Keratinocyte (primary cell): ENCODE measurements around the gene MAX.

Source experiments
- EZH2 ChIP-seq: IDR thresholded peaks from one replicate; pipeline ENCODE4 v1.6.1; 2012; ENCODE audit warnings: inconsistent platforms, mild to moderate bottlenecking, low read length, moderate library complexity
- TF ChIP-seq, protein P1 (sequence below), 3 experiments: IDR thresholded peaks in 1 of 3; conservative IDR thresholded peaks in 1 of 3; optimal IDR thresholded peaks in 1 of 3; 2 replicates in 2 of 3; 3 replicates in 1 of 3; pipeline versions ENCODE3 to v1.5.1; 2011; ENCODE audit warnings: low read length in 3 of 3, mild to moderate bottlenecking in 3 of 3, moderate library complexity in 2 of 3, control low read depth in 1 of 3, inconsistent platforms in 1 of 3; ENCODE audit not compliant: insufficient read depth in 2 of 3; ENCODE audit errors: extremely low read depth in 1 of 3

DNA sequence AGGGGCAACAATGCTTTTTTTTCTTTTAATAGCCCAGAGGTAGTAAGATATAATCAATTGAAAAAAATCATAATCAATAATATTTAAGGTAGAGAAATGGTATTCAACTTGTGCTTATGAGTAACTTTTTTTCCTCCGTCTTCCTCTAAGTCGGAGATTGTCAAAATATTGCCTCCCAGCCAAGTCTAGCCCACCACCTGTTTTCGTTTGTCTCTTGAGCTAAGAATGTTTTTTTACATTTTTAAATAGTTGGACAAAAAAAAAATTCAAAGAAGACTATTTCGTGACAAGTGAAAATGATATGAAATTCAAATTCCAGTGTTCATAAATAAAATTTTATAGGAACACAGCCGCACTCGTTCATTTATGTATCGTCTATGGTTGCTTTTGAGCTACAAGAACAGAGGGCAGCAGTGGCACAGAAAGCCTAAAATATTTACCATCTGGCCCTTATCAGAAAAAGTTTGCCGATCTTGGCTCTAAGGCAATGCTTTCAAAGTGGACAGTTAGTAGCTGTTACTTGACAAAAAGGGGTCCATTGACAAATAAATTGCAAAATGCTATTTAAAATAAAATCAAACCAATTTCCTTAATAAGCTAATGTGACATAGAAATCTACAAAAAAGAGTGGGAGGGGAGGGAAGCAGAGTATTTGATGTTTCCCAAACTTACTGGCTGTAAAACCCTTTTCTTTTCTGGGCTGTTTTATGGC lies 40.8 kb upstream of the MAX start:
- TF ChIP-seq, protein P1, sequence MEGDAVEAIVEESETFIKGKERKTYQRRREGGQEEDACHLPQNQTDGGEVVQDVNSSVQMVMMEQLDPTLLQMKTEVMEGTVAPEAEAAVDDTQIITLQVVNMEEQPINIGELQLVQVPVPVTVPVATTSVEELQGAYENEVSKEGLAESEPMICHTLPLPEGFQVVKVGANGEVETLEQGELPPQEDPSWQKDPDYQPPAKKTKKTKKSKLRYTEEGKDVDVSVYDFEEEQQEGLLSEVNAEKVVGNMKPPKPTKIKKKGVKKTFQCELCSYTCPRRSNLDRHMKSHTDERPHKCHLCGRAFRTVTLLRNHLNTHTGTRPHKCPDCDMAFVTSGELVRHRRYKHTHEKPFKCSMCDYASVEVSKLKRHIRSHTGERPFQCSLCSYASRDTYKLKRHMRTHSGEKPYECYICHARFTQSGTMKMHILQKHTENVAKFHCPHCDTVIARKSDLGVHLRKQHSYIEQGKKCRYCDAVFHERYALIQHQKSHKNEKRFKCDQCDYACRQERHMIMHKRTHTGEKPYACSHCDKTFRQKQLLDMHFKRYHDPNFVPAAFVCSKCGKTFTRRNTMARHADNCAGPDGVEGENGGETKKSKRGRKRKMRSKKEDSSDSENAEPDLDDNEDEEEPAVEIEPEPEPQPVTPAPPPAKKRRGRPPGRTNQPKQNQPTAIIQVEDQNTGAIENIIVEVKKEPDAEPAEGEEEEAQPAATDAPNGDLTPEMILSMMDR (optimal IDR thresholded peaks at IDR 0.05 in 1 of 3, IDR thresholded peaks at IDR 0.05 in 1 of 3, conservative IDR thresholded peaks at IDR 0.05 in 1 of 3; ENCODE audit: extremely low read depth in 1 of 3, insufficient read depth in 2 of 3, low read length in 3 of 3), result no peak
- TF ChIP-seq EZH2, result no peak
